Thymus (tissue), 11 donors: ENCODE measurements around the gene LAMA5. TPM values are rescaled to one million over a fixed set of nuclear protein-coding genes. Genes with fewer than 3 reads are reported as not detected.

Experiments
- DNase-seq, 9 donors: peaks; one replicate each; pipeline ENCODE4 v3.0.0-alpha.2; 2013; ENCODE audit warnings: low spot score in 9 of 9, low read depth in 6 of 9, missing footprints in 1 of 9
- H3K27ac ChIP-seq, 2 donors: one replicate each; pipeline ENCODE4 v1.5.1; 2013; ENCODE audit warnings: control low read depth in 1 of 2, low read depth in 1 of 2, low read length in 1 of 2, mild to moderate bottlenecking in 1 of 2, moderate library complexity in 1 of 2
- H3K27me3 ChIP-seq, 2 donors: one replicate each; pipeline ENCODE4 v1.5.1; 2013; ENCODE audit warnings: low read length in 1 of 2; ENCODE audit not compliant: control insufficient read depth in 2 of 2, insufficient read depth in 1 of 2
- H3K36me3 ChIP-seq, 2 donors: one replicate each; pipeline ENCODE4 v1.5.1; 2013; ENCODE audit warnings: low read length in 1 of 2, mild to moderate bottlenecking in 1 of 2, moderate library complexity in 1 of 2; ENCODE audit not compliant: control insufficient read depth in 2 of 2, insufficient read depth in 2 of 2
- H3K4me1 ChIP-seq, 2 donors: one replicate each; pipeline ENCODE4 v1.5.1; 2013; ENCODE audit warnings: low read length in 2 of 2; ENCODE audit not compliant: control insufficient read depth in 2 of 2, insufficient read depth in 2 of 2
- H3K4me3 ChIP-seq, 2 donors: one replicate each; pipeline ENCODE4 v1.5.1; 2013; ENCODE audit warnings: low read length in 2 of 2, control low read depth in 1 of 2, mild to moderate bottlenecking in 1 of 2
- H3K9me3 ChIP-seq, 2 donors: one replicate each; pipeline ENCODE4 v1.5.1; 2013; ENCODE audit warnings: low read length in 1 of 2, mild to moderate bottlenecking in 1 of 2; ENCODE audit not compliant: control insufficient read depth in 2 of 2, insufficient read depth in 1 of 2
- whole genome bisulfite sequencing: extraction: QIAGEN DNeasy Blood & Tissue Kit; methylation state at CpG from one replicate; pipeline ENCODE4 v1.1.7; 2013; 5-methylcytosine and 5-hydroxymethylcytosine counted together
- polyA plus RNA-seq: library from polyadenylated mRNA; stranded (reverse); fragments of 200-250 nt; gene quantifications from one replicate; pipeline ENCODE4 v1.2.3, GENCODE V29; 2013
- total RNA-seq: library from RNA; stranded (reverse); fragments of 120-200 nt; gene quantifications from one replicate; pipeline ENCODE4 v1.2.4, GENCODE V29; 2013
- donor health status: healthy.

The LAMA5 gene
- total and polyA plus RNA-seq, 2 donors, result 12.8 to 155 TPM

DNA sequence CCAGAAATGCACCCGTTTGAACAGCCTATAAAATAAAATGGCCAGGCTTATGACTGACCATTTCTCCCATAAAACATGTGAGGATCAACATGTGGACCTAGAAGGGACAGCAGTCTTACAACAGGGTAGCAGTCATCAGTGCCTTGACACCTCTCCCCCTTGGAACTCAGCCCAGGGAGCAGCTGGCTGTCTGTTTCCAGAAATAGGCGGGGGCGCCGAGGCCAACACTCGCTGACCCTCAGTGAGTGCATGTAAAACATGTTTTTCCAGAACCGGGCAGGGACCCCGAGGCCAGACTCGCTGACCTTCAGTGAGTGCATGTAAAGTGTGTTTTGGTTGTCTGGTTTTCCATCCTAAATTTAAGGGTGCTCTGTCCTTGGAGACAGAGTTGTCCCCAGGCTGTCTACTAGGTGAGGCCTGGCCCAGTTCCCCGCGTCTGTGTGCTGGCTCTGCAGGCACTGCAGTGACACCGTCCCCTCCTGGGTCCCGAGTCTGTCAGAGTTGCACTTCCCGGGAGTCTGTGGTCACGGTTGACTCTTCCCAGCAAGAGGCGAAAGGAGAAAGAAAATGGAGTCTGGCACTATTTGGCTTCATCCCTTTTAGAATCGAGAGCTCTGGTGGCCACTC lies 84.1 kb downstream of the LAMA5 start:
- no peaks in the 10 kb centered on the region for H3K9me3 ChIP-seq
- peaks cover 47 to 78% of the 10 kb centered on the region in 2 donors for H3K36me3 ChIP-seq
- H3K27ac ChIP-seq, result no peak overlapping the region
- no peak overlapping the region for H3K4me3 ChIP-seq
- H3K27me3 ChIP-seq, result no peaks in the 10 kb centered on the region
- DNase-seq, result no peak
- no peaks in the 10 kb centered on the region for H3K4me1 ChIP-seq
- WGBS, result 96% methylated on average over 16 of the region's 16 CpGs

DNA sequence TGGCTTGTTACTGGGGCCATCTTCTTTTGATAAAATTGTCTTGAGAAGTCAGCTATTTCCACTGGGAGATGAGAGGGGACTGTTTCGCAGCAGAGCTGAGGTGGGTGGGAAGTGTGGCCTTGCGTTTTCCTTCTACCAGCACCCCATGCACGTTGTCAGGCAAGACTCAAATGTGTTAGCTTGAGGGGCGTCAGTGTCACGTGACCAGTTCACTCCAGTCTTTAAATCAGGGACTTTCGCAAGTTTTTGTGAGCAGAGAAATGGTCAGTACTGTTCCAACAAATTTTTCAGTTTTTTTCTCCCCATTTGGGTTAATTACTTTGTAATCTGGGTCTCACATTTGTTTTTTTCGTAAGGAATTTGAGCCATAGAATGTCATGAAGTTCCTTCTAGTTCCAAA lies 85.0 kb downstream of the LAMA5 start:
- H3K36me3 ChIP-seq, result peaks cover 47 to 78% of the 10 kb centered on the region in 2 donors
- H3K27ac ChIP-seq, result no peak overlapping the region
- DNase-seq, result no peak
- H3K9me3 ChIP-seq, result no peaks in the 10 kb centered on the region
- H3K27me3 ChIP-seq, result no peaks in the 10 kb centered on the region
- no peak overlapping the region for H3K4me3 ChIP-seq
- no peaks in the 10 kb centered on the region for H3K4me1 ChIP-seq
- WGBS, result 97% methylated on average over 7 of the region's 7 CpGs

DNA sequence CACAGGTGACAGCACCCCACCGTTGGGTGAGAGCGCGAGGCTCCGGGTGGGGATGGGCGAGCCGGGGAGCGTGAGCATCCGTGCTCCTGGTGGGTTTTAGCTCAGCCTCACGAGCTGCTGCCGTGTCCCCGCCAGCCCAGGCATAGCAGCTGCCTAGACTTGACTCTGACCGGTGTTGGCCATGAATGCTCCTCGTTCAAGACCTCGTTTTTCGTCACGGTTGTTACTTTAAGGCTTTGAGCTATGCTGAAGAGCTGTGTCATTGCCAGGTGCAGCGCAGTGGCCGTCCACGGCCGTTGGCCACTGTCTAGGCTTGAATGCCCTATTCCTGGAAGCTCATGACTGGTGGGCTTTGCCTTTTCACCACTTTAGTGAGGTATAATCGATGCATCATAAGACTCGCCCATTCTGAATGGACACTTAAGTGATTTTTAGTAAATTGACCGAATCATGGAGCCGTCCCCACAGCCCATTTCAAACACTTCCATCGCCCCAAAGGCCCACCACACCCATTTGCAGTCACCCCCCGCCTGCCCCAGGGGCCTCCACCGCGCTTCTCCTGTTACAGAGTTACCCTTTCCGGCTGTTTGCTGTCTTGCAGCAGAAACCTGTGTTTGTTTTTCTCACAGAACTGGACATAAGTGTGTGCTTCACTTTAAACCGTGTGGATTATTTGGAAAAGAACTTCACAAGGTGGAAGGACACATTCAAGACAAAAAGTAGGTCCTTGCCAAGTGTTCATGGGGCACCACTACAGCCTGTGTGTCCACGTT lies 85.8 kb downstream of the LAMA5 start:
- no peaks in the 10 kb centered on the region for H3K4me1 ChIP-seq
- WGBS, result 94% methylated on average over 31 of the region's 31 CpGs
- H3K27ac ChIP-seq, result no peak overlapping the region
- H3K4me3 ChIP-seq, result no peak overlapping the region
- no peaks in the 10 kb centered on the region for H3K27me3 ChIP-seq
- no peaks in the 10 kb centered on the region for H3K9me3 ChIP-seq
- H3K36me3 ChIP-seq, result peaks cover 46 to 75% of the 10 kb centered on the region in 2 donors
- no peak for DNase-seq

DNA sequence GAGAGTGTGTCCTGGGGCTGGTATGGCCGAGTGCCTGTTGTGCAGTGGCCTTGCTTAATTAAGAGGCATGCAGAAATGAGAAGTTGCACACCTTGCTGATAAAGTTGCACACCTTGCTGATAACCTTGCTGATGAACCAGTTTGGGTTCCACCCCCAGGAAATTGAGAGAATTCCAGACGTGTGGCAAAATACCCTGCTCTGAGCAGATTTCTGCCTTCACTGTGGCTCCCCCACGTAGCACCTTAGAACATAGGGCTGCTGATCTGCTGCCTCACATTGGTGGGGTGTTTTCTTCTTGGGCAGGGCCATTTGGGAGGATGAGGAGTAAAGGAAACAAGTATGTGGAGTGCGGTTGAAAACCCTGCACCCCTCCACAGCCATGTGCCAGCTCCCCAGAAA lies 86.8 kb downstream of the LAMA5 start:
- 84% methylated on average over 4 of the region's 4 CpGs for WGBS
- Histone ChIP-seq H3K9me3 (no peaks in the 10 kb centered on the region), H3K4me1 (no peaks in the 10 kb centered on the region), H3K27me3 (no peaks in the 10 kb centered on the region), H3K36me3 (peaks cover 41 to 69% of the 10 kb centered on the region in 2 donors), H3K4me3 (no peak overlapping the region), H3K27ac (no peak overlapping the region)
- DNase-seq, result no peak

DNA sequence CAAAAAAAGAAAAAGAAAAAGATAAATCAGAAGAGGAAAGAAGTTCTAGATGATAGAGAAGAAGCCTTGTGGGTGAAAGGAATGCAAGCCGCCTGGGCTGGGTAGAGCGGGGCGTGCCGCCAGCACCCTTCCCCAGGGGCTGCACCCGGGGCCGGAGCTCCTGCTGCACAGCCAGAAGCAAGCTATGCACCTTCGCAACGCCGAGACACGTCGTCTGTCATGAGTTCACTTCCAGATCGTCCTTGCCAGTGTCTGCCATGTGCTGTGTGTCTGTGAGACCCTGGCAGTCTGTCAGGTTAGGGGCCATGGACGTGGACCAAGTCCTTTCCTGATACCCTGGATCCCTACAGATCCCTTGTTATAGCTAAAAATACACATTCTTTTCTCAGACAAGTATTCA lies 89.9 kb downstream of the LAMA5 start:
- peaks cover 45 to 62% of the 10 kb centered on the region in 2 donors for H3K36me3 ChIP-seq
- H3K27ac ChIP-seq, result no peak overlapping the region
- H3K4me3 ChIP-seq, result no peak overlapping the region
- no peaks in the 10 kb centered on the region for H3K27me3 ChIP-seq
- DNase-seq, result no peak
- no peaks in the 10 kb centered on the region for H3K9me3 ChIP-seq
- H3K4me1 ChIP-seq, result no peaks in the 10 kb centered on the region
- 88% methylated on average over 13 of the region's 13 CpGs for WGBS

DNA sequence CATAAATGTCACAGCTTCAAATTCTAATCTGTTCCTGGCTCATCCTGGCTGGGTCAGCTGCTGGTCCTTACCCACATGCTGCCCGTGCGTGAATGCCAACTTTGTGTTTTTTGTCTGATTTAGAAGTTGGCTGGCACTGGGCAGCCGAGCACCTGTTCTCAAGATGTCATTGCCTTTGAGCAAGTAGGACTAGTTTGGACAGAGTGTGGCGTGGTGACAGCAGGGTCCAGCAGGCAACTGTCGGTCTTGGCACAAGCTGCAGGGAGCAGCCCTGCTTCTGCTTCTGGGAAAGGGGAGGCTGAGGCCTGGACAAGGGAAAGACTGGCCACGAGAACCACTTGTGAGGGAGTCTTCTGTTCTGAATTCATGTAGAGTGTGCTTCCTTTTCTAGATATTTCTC lies 90.7 kb downstream of the LAMA5 start:
- no peaks in the 10 kb centered on the region for H3K27me3 ChIP-seq
- no peaks in the 10 kb centered on the region for H3K9me3 ChIP-seq
- peaks cover 40 to 62% of the 10 kb centered on the region in 2 donors for H3K36me3 ChIP-seq
- WGBS, result 90% methylated on average over 6 of the region's 6 CpGs
- H3K4me3 ChIP-seq, result no peak overlapping the region
- no peak for DNase-seq
- no peak overlapping the region for H3K27ac ChIP-seq
- H3K4me1 ChIP-seq, result no peaks in the 10 kb centered on the region

DNA sequence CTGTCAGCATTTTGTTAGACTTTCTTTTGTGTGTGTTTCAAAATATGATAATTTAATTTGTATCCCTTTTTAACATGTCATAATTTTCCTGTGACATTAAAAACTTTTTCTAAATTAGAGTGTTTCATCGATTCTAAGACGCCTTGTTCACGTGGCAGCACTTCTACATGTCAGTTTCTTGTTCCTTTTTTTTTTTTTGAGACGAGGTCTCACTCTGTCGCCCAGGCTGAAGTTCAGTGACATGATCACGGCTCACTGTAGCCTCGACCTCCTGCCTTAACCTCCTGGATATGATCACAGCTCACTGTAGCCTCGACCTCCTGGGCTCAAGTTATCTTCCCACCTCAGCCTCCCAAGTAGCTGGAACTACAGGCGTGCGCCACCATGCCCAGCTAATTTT lies 91.9 kb downstream of the LAMA5 start:
- Histone ChIP-seq H3K4me1 (no peaks in the 10 kb centered on the region), H3K4me3 (no peak overlapping the region), H3K27me3 (no peaks in the 10 kb centered on the region), H3K27ac (no peak overlapping the region), H3K36me3 (peaks cover 30 to 51% of the 10 kb centered on the region in 2 donors), H3K9me3 (no peaks in the 10 kb centered on the region)
- 94% methylated on average over 10 of the region's 10 CpGs for WGBS
- DNase-seq, result no peak

DNA sequence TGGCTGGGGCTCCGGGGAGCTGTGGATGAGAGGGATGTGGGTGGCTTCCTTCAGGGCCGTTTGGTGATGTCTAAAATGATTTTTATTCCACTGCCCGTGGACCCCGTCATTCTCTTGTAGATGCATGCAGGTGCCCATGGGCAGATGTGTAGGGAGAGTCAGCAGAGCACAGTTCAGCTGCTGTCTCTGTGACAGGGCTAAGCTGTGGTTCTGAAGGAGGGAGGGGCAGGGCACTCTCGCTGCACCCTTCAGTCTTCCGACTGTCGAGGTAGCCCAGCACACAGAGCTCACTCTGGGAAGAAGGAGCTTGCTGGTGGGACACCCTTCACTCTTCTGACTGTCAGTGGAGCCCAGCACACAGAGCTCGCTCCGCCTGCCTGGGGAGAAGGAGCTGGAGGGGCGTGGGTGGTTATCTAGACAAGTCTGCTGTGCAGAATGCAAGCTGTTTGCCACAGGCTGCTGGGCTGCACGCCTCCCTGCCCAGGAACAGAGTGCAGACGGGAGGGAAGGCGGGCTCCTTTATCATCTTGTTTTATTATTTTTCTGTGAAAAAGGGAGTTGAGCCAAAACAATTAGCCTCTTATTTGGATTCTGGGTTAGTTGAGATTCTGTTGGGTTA lies 92.7 kb downstream of the LAMA5 start:
- no peaks in the 10 kb centered on the region for H3K9me3 ChIP-seq
- 93% methylated on average over 13 of the region's 13 CpGs for WGBS
- no peak for DNase-seq
- H3K27ac ChIP-seq, result no peak overlapping the region
- no peaks in the 10 kb centered on the region for H3K27me3 ChIP-seq
- H3K36me3 ChIP-seq, result peaks cover 23 to 47% of the 10 kb centered on the region in 2 donors
- no peaks in the 10 kb centered on the region for H3K4me1 ChIP-seq
- no peak overlapping the region for H3K4me3 ChIP-seq

DNA sequence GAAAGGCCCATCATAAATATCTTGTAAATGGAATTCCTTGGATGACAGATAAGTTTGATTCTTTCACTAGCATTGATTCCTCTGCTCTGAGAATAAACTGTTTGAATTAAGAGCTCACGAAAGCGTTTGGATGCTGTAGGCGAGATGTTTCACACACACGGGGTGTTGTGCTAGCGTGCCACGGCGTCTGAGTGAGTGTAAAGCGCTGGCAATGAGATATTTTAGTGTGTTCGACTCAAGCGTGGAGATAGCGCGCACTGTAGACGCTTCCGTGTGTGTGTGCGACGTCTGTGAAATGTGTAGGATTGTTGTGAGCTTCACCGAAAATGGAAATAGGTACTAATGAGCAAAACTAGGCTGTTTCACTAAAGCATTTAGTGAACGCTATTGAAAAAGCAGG lies 93.7 kb downstream of the LAMA5 start:
- Histone ChIP-seq H3K27me3 (no peaks in the 10 kb centered on the region), H3K27ac (no peak overlapping the region), H3K9me3 (no peaks in the 10 kb centered on the region), H3K36me3 (peaks cover 19 to 39% of the 10 kb centered on the region in 2 donors), H3K4me3 (no peak overlapping the region), H3K4me1 (no peaks in the 10 kb centered on the region)
- no peak for DNase-seq
- WGBS, result 97% methylated on average over 18 of the region's 18 CpGs
